Stimulated activated CD8-positive, alpha-beta memory T cell treated with anti-CD3 and anti-CD28 coated beads, Interleukin-12 subunit alpha, Interleukin-12 subunit beta, amount 100 ng/mL, for 24 hours (primary cell): Measurements from ENCODE around the gene FAM120B.

ENCODE experiments used
- DNase-seq: peaks from one replicate; pipeline ENCODE4 v3.0.0-alpha.2; 2020; ENCODE audit errors: extremely low read depth

FAM120B gene

GRCh38 chr6:170455335-170455979, 148.9 kb downstream of the FAM120B start:
- no peak for DNase-seq

- DNase-seq, result no peak
Measured at GRCh38 chr6:170456334-170456733, 149.8 kb downstream of the FAM120B start.
